GM12891 (cell line): Measurements from ENCODE around the gene ZBTB20.

ENCODE experiments used
- POLR2A ChIP-seq: IDR thresholded peaks from 2 replicates; pipeline ENCODE4 v1.6.1; 2011; ENCODE audit warnings: low read depth, low read length, control low read depth
- POLR2AphosphoS5 ChIP-seq: IDR thresholded peaks from 2 replicates; pipeline ENCODE4 v1.6.1; 2011; ENCODE audit warnings: low read depth, low read length, control low read depth
- SPI1 ChIP-seq: IDR thresholded peaks from 2 replicates; pipeline ENCODE4 v1.6.1; 2011; ENCODE audit warnings: low read depth, low read length, control low read depth
- TAF1 ChIP-seq: IDR thresholded peaks from 2 replicates; pipeline ENCODE4 v1.6.1; 2011; ENCODE audit warnings: low read depth, low read length, control low read depth

DNA sequence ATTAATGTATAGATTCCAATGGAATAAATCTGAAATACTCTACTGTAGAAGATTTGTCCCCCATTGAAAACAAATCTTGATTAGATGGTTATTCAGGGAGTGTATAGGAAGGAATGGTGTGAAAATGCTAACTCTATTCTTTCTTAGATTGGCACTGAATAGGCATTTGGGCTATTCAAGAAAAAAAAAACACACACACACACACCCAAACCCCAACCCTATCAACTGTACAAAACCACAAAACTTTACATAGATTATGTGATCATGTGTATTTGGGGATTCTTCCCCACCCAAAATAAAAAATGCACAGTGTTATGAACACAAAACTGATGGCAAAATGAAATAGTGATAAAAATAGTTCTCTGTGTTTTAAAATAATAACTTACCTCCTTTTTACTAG, 791.4 kb downstream of the ZBTB20 start:
- TF ChIP-seq POLR2A (no peak), SPI1 (no peak), POLR2AphosphoS5 (no peak), TAF1 (no peak)
